ENCODE results near the gene PLB1. TPM values are rescaled to one million over a fixed set of nuclear protein-coding genes. Genes with fewer than 3 reads are reported as not detected.

The PLB1 gene
- total RNA-seq, 4 donors from 2014 or later, result 1.5 to 16.5 (median 4.6) TPM

- TF ChIP-seq CTCF (IDR thresholded peaks at IDR 0.05; ENCODE audit: low read depth), result no peak
Measured at GRCh38 chr2:28615706-28616105, 119.8 kb downstream of the PLB1 start.

DNA sequence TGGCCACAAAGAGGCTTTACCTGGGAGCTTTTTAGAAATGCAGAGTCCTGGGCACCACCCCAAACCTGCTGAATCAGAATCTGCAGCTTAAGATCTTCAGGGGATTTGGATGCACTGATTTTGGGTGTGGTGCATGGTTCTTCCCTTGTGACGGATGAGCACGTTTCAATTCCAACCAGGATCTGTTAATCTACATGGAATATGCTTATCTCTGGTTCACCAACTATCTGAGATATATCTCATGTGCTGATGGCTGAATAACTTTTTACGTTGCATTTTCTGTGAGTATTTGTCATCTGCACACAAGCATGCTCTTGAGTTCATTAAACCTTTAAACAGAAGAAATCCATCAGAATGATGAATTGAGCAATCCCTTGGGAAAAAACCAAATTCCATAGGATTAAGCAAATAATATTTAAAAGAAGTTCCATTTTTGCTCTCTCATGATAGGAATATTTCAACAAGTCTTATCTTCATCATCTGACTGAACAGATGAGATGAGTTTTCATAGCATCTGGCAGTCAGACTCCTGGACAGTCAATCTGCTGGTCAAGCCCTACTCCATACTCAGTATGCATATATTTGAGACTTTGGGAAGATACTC, 120.6 kb downstream of the PLB1 start:
- TF ChIP-seq CTCF (IDR thresholded peaks at IDR 0.05; ENCODE audit: low read depth), result no peak

GRCh38 chr2:28617502-28618184, 121.8 kb downstream of the PLB1 start:
- TF ChIP-seq CTCF (IDR thresholded peaks at IDR 0.05; ENCODE audit: low read depth), result no peak

GRCh38 chr2:28618221-28619141, 122.6 kb downstream of the PLB1 start:
- no peak for TF ChIP-seq CTCF (IDR thresholded peaks at IDR 0.05; ENCODE audit: low read depth)

- TF ChIP-seq CTCF (IDR thresholded peaks at IDR 0.05; ENCODE audit: low read depth), result no peak
Measured at GRCh38 chr2:28619213-28620196, 123.6 kb downstream of the PLB1 start.

DNA sequence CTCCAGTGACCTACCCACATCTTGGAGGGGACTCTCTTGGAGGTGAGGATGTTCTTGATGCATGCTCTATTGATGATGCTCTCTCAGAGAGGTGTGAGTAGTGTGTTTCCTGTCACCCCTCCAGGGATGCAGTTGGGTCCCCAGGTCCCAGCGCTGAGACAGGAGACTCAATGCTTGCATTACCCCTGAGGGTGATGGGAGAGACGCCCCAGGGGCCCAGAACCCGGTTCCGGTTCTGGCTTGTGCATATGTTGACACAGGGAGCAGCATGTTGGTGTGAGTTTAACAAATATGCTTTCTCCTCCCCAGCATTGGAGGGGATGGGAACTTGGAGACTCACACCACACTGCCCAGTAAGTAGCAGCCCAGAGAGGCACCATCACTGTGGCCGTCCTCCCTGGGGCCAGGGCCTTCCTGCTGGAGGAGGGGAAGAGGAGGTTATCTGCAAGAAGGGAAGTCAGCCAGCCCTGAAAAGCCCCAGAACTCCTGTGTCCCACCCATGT, 124.5 kb downstream of the PLB1 start:
- TF ChIP-seq CTCF (IDR thresholded peaks at IDR 0.05; ENCODE audit: low read depth), result no peak

All from subcutaneous adipose tissue (tissue), 4 donors.